ENCODE data around the gene UTP14A. TPM values are rescaled to one million over a fixed set of nuclear protein-coding genes. Genes with fewer than 3 reads are reported as not detected.

Gene UTP14A
- total and polyA plus RNA-seq, 7 donors, result 5.5 to 18.2 (median 15.0) TPM

- intact Hi-C loops (cut with DNase I), result loop anchor here (2.0 kb wide), 1 partner anchor 240 kb away; the partner anchor contains the start of gene RAB33A
- 7 to 11% methylated on average over 13 of the region's 13 CpGs for WGBS, 2 donors
- DNase-seq, result no peak
- H3K4me3 ChIP-seq, result peak overlapping the region; percentile 39 to 58 (median 56)
- H3K27me3 ChIP-seq, result no peaks in the 10 kb centered on the region
- peak overlapping the region; percentile 85 to 88 (median 86) for H3K27ac ChIP-seq
- peaks cover 0 to 10% (median 0%) of the 10 kb centered on the region in 4 donors for H3K36me3 ChIP-seq
- no peaks in the 10 kb centered on the region for H3K4me1 ChIP-seq
- no peaks in the 10 kb centered on the region for H3K9me3 ChIP-seq
- TF ChIP-seq POLR2AphosphoS5 (IDR thresholded peaks at IDR 0.05) (no peak), CTCF (IDR thresholded peaks at IDR 0.05) (no peak), EP300 (IDR thresholded peaks at IDR 0.05) (no peak), POLR2A (IDR thresholded peaks at IDR 0.05) (no peak)
Observed at GRCh38 chrX:129930941-129931410, 25.0 kb downstream of the UTP14A start.

- Histone ChIP-seq H3K9me3 (no peaks in the 10 kb centered on the region), H3K36me3 (peaks cover 0 to 10% (median 0%) of the 10 kb centered on the region in 4 donors), H3K4me3 (peak overlapping the region; percentile 39 to 58 (median 56)), H3K27me3 (no peaks in the 10 kb centered on the region), H3K27ac (peak overlapping the region; percentile 85 to 88 (median 86)), H3K4me1 (no peaks in the 10 kb centered on the region)
- TF ChIP-seq CTCF (IDR thresholded peaks at IDR 0.05) (no peak), EP300 (IDR thresholded peaks at IDR 0.05) (no peak), POLR2A (IDR thresholded peaks at IDR 0.05) (peak in 1 of 2 donors; percentile 44), POLR2AphosphoS5 (IDR thresholded peaks at IDR 0.05) (peak in 3 of 4 donors; percentile 24 to 79 (median 76))
- intact Hi-C loops (cut with DNase I), result loop anchor here (1.0 to 2.0 kb wide), 3 partner anchors 21 to 239 kb away; partner anchors contain the start of genes BCORL1 and RAB33A
- WGBS, 2 donors, result 1% methylated on average over 41 of the region's 41 CpGs
- DNase-seq, result peak; percentile 97
Observed at GRCh38 chrX:129931411-129932015, 25.5 kb downstream of the UTP14A start.

DNA sequence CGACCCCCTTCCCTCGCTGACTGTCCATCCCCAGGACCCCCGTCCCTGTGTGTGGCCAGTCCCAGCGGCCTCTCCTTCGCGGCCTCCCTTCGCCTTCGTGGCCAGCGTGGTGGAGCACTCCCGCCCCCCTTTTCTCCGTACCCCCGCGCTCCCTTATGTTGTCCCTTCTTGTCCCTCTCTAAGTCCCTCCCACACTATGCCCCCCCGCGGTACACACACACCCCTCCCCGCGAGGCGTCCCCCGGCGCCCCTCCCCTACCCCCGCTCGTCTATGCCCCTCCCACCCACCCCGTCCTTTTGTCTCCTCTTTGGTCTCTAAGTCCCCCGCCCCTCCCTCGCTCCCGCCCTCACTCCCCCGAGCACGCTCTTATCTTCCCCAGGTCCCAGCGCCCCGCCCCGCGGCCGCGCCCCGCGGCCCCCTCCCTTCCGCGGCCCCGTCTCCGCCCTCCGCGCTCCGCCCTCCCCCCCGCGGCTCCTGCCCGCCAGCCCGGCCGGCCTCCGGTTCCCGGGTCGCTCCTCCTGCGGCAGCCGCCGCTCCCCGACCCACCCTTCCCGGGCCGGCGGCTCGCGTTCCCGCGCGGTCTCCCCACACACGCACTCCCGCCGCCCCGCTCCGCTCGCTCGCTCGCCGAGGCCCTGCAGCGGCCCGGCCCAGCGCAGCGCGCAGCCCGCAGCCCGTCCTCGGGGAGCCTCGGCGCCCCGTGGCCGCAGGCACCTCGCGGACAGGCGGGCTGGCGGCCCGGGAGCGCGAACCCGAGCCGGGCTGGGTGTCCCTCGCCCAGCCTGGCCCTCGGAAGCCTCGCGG is 26.3 kb downstream of the UTP14A start:
- DNase-seq, result peak; percentile 97
- H3K9me3 ChIP-seq, result no peaks in the 10 kb centered on the region
- peaks cover 0 to 5% (median 0%) of the 10 kb centered on the region in 4 donors for H3K36me3 ChIP-seq
- H3K4me3 ChIP-seq, result peak overlapping the region; percentile 39 to 58 (median 56)
- WGBS, 2 donors, result 1 to 2% methylated on average over 96 to 97 of the region's 97 CpGs
- H3K27ac ChIP-seq, result peak overlapping the region; percentile 85 to 88 (median 86)
- peak in 2 of 4 donors; percentile 8 to 56 for TF ChIP-seq POLR2AphosphoS5 (IDR thresholded peaks at IDR 0.05)
- TF ChIP-seq CTCF (IDR thresholded peaks at IDR 0.05), result no peak
- TF ChIP-seq EP300 (IDR thresholded peaks at IDR 0.05), result no peak
- TF ChIP-seq POLR2A (IDR thresholded peaks at IDR 0.05), result no peak
- no peaks in the 10 kb centered on the region for H3K27me3 ChIP-seq
- intact Hi-C loops (cut with DNase I), result loop anchor here (1.0 to 2.0 kb wide), 2 partner anchors 21 to 50 kb away; partner anchors contain the start of gene BCORL1
- no peaks in the 10 kb centered on the region for H3K4me1 ChIP-seq

GRCh38 chrX:129932821-129933321 is 26.9 kb downstream of the UTP14A start:
- intact Hi-C loops (cut with DNase I), result loop anchor here (1.0 to 2.0 kb wide), 2 partner anchors 20 to 49 kb away; partner anchors contain the start of gene BCORL1
- Histone ChIP-seq H3K4me1 (no peaks in the 10 kb centered on the region), H3K27ac (peak overlapping the region; percentile 77 to 88 (median 86)), H3K9me3 (no peaks in the 10 kb centered on the region), H3K36me3 (no peaks in the 10 kb centered on the region), H3K4me3 (peak overlapping the region; percentile 8 to 58 (median 56)), H3K27me3 (no peaks in the 10 kb centered on the region)
- peak; percentile 71 for DNase-seq
- 3 to 8% methylated on average over 47 of the region's 47 CpGs for WGBS, 2 donors
- TF ChIP-seq EP300 (IDR thresholded peaks at IDR 0.05) (no peak), POLR2A (IDR thresholded peaks at IDR 0.05) (no peak)
